Embryonic facial prominence (tissue), 1 donor: Measurements from ENCODE around the gene GOLGA2.

Experiments used
- DNase-seq: peaks from one replicate; pipeline ENCODE4 v3.0.0-alpha.2; 2016; ENCODE audit errors: extremely low spot score

GOLGA2 gene

DNA sequence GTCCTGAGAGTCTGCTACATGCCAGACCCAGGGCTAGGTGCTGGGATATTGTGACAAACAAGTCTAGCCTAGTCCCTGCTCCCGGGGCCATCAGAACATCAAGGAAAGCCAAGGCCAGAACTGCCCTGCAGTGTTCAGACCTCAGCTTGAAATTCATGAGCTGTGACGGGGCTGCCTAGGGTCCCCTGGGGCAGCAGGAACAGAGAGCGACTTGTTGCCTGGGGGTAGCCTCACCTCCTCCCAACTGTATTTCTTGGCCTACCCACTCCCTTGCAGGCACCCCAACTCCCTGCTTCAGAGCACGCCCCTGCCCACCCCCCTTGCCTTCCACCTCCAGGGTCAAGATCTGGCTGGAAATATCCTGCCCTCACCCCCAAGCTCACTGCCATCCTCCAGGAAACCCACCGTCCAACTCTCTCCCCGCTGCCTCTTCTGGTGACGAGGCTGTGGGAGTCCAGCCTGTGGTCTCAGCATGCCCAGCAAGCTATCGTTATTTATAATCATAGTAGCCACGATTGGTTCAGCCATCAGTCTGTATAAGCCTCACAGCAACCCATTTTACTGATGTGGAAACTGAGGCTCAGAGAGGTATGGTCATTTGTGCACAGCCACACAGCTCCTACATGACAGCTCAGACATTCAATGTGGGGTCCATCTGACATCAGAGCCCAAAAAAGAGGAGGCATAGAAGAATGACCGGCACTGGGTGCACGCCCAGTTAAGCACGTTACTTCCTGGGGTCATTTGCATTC lies 61.9 kb downstream of the GOLGA2 start:
- no peak for DNase-seq

DNA sequence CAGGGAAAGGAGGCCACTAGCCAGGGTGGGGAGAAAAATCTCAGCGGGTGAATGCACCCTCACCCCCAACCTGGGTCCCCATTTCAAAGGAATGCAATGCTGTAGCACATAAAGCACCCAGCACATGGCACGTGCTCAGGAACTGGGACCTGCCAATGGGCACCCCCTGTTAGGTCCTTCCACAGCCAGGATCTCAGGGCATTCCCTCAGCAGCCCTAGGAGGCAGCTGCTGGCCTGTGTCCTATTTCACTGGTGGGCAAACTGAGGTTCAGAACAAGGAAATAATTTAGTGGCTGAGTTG lies 63.9 kb downstream of the GOLGA2 start:
- DNase-seq = no peak

DNA sequence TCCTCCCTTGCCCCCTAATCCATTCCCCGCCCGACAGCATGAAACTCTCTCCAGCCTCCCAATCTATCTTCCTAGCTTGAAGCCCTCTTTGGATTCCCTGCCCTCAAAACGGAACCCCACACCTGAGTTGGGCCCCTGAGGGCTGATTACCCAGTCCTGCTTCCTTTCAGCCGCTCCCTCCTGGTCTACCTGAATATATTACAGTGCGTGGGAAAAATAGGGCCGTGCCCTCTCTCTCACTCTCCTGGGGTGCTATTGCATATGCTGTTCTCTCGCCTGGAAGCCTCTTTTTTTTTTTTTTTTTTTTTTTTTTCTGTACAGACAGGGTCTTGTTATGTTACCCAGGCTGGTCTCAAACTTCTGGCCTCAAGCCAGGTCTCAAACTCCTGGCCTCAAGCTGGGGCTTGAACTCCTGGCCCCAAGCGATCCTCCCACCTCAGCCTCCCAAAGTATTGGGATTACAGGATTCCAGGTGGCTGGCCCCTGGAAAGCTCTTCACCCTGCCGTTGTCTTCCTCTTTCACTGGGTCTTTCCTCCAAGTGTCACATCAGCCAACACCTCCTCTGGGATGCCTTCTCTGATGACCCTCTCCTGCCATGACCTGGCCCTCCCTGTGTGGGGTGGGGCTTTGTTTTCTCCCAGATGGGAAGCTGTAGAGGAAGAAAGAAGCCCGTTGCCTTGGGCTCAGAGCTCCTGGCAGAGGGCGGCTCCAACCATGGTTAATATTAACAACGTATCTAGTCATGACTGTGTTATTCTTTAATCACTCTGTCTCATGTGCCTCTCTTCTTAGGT lies 64.4 kb downstream of the GOLGA2 start:
- no peak for DNase-seq

DNA sequence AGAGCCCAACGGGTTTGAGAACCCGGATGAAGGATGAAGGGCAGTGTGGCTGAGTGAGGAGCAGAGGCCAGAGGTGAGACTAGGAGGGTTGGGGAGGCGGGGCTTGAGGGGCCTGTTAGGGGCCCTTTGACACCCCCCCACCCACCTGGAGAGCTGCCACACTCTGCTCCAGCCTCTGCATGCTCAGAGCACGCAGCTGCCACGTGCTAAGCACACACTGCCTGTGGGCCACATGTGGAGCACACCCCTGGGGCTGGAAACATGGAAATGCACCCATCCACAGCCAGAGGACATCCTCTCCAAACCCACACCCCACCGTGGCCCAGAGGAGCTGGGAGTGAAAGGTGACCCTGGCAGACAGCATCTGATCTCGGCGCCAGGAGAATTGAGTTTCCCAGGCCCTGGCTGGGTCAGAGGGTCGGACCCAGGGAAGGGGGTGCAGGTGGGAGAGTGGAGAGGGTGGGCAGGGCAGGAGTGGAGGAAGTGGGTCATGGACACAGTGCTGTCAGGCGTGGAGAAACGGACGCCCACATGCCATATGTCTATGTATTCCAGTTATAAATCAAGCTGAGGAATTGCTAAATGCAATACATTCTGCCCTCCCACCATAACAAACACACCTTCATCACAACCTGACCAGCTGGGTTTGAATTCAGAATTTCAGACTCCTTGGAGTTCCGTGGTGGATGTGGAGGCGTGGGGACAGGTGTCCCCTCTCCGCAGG lies 66.7 kb downstream of the GOLGA2 start:
- DNase-seq = no peak

DNA sequence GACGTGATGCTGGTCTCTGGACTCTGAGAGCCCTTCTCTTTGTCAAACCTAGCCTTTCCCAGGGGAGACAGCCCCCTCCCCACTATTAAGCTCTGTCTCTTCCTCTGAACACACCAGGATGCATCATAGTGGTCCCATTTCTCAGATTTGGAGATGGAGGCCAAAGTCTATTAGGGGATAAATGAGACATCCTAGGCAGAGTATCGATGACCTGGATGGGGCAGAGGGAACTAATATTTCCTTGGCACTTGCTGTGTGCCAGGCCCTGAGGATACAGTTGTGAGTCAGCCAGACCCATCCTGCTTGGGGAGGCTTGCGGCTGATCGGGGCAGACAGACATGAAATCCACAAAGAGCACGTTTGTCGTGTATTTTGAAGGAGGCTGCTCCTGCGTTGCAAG lies 67.4 kb downstream of the GOLGA2 start:
- DNase-seq = no peak

DNA sequence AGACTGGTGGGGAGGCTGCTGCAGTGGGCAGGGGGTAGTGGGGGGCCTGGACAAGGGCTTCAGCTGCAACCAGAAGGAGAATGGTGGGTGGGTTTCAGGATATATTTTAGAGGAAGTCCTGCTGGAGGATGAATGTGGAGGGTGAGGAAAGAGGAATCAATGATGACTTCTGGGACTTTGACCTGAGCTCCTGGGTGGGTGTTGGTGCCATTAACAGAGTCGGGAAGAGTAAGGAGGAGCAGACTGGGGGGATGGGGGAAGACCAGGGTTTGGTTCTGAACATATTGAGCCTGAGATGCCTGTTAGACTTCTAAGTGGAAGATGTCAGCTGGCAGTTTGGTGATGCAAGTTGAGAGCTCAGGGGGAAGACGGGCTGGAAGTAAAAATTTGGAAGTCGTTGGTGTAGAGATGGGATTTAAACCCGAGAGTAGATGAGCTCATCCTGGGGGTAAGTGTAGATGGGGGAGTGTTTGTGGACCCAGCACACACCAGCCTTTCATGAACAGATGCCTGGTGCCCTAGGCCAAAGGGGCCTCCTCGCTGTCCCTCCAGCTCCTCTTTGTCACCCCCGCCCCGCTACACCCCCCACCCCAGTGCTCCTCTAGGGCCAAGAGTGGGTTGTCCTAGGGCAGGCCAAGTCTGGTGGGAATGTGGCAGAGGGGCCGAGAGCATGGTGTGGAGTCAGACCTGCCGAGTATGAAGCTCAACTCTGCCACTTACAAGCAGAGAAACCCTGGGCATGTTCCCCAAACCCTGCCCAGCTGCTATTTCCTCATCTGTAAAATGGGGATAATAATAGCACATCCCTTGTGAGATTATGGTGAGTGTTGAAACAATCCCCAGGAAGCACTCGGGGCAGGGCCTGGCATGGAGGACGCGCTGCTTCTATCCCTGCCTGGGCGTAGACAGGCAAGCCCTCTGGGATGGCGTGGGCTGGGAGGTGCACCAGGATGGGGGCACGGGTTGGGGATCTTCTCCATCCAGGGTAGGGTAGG lies 68.6 kb downstream of the GOLGA2 start:
- no peak for DNase-seq

DNA sequence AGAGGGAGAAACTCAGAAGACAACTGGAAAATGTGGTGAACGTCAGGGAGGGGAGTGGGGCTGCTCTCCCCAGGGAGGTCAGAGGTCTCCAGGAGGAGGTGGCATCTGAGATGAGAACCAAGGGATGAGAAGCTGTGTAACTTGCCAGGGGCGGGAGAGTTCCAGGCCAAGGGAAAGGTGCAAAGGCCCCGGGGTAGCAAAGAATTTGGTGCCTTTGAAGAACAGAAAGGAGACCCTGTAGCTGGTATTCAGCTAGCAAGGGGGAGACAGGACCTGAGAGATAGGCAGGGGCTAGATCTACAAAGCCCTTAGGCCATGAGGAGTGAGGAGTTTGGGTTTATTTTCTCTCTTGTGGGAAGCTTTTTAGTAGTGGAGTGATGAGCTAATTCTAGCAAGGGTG lies 69.3 kb downstream of the GOLGA2 start:
- no peak for DNase-seq
